Upper lobe of right lung (tissue), 1 donor: ENCODE data around the gene PPP6R3. TPM values are rescaled to one million over a fixed set of nuclear protein-coding genes. Genes with fewer than 3 reads are reported as not detected.
A peak's percentile ranks its signal among the peaks of the same experiment; 100 is the strongest.

ENCODE experiments used
- ATAC-seq: fragments of 200-7000 bp; cut with Tn5 transposase; one replicate; pipeline ENCODE4 v1.9.1; 2020; ENCODE audit warnings: mild to moderate bottlenecking, moderate library complexity
- DNase-seq: peaks from one replicate; pipeline ENCODE4 v3.0.0-alpha.2; 2020
- H3K27ac ChIP-seq: fragments of 200-600 bp; one replicate; pipeline ENCODE4 v1.8.0; 2022
- H3K27me3 ChIP-seq: fragments of 200-600 bp; one replicate; pipeline ENCODE4 v1.8.0; 2022; ENCODE audit warnings: mild to moderate bottlenecking
- H3K36me3 ChIP-seq: fragments of 200-600 bp; one replicate; pipeline ENCODE4 v1.8.0; 2022
- H3K4me1 ChIP-seq: fragments of 200-600 bp; one replicate; pipeline ENCODE4 v1.8.0; 2022
- H3K4me3 ChIP-seq: fragments of 200-600 bp; one replicate; pipeline ENCODE4 v1.8.0; 2022; ENCODE audit warnings: mild to moderate bottlenecking
- H3K9me3 ChIP-seq: fragments of 200-600 bp; one replicate; pipeline ENCODE4 v1.8.0; 2022
- CTCF ChIP-seq: fragments of 200-600 bp; IDR thresholded peaks from one replicate; pipeline ENCODE4 v1.8.0; 2022; ENCODE audit warnings: antibody characterized with exemption
- intact Hi-C: fragments of 100-400 bp; cut with DNase I; formaldehyde crosslinking; loops from one replicate; pipeline ENCODE4 v1.11.0; 2022
- total RNA-seq: library from RNA; stranded (reverse); fragmentation: NEBNext Ultra II Directional; extraction: Animal tissue kit (Norgen Biotek cat#: 25700); gene quantifications from one replicate; pipeline ENCODE4 v1.2.1, GENCODE V29; 2021
- donor health status: DM: no; HTN: yes; CAD: no; lungs with severe emphysema.

The PPP6R3 gene
- total RNA-seq, 1 donor from 2014 or later, result 93.2 TPM

- no peak overlapping the region for H3K27ac ChIP-seq
- H3K4me3 ChIP-seq, result no peak overlapping the region
- intact Hi-C loops, result no loop called here
- DNase-seq (no peak), ATAC-seq (peak; percentile 25)
- no peaks in the 10 kb centered on the region for H3K27me3 ChIP-seq
- no peaks in the 10 kb centered on the region for H3K9me3 ChIP-seq
- H3K4me1 ChIP-seq, result peaks cover 23% of the 10 kb centered on the region
- TF ChIP-seq CTCF, result no peak
- peaks cover 53% of the 10 kb centered on the region for H3K36me3 ChIP-seq
Measured at GRCh38 chr11:68541116-68541515, 80.6 kb downstream of the PPP6R3 start.

- Histone ChIP-seq H3K27me3 (no peaks in the 10 kb centered on the region), H3K9me3 (no peaks in the 10 kb centered on the region), H3K36me3 (peaks cover 62% of the 10 kb centered on the region), H3K27ac (no peak overlapping the region), H3K4me1 (peaks cover 24% of the 10 kb centered on the region), H3K4me3 (no peak overlapping the region)
- ATAC-seq (peak; percentile 83), DNase-seq (no peak)
- intact Hi-C loops, result no loop called here
- TF ChIP-seq CTCF, result no peak
Measured at GRCh38 chr11:68541991-68542390, 81.4 kb downstream of the PPP6R3 start.

GRCh38 chr11:68542617-68543016 lies 82.1 kb downstream of the PPP6R3 start:
- H3K27ac ChIP-seq, result no peak overlapping the region
- no peak for DNase-seq
- H3K9me3 ChIP-seq, result no peaks in the 10 kb centered on the region
- H3K27me3 ChIP-seq, result no peaks in the 10 kb centered on the region
- TF ChIP-seq CTCF, result no peak
- H3K4me1 ChIP-seq, result peaks cover 24% of the 10 kb centered on the region
- peaks cover 64% of the 10 kb centered on the region for H3K36me3 ChIP-seq
- no peak for ATAC-seq
- intact Hi-C loops, result no loop called here
- H3K4me3 ChIP-seq, result no peak overlapping the region

- Histone ChIP-seq H3K4me1 (peaks cover 24% of the 10 kb centered on the region), H3K27ac (no peak overlapping the region), H3K4me3 (no peak overlapping the region), H3K36me3 (peaks cover 65% of the 10 kb centered on the region), H3K9me3 (no peaks in the 10 kb centered on the region), H3K27me3 (no peaks in the 10 kb centered on the region)
- ATAC-seq (no peak), DNase-seq (no peak)
- no peak for TF ChIP-seq CTCF
- intact Hi-C loops, result no loop called here
Measured at GRCh38 chr11:68543594-68543993, 83.0 kb downstream of the PPP6R3 start.

GRCh38 chr11:68545347-68545746 lies 84.8 kb downstream of the PPP6R3 start:
- peaks cover 40% of the 10 kb centered on the region for H3K4me1 ChIP-seq
- H3K36me3 ChIP-seq, result peaks cover 66% of the 10 kb centered on the region

More at GRCh38 chr11:68545347-68545746, 84.8 kb downstream of the PPP6R3 start:
- Histone ChIP-seq H3K4me3 (no peak overlapping the region), H3K9me3 (no peaks in the 10 kb centered on the region), H3K27ac (no peak overlapping the region), H3K27me3 (no peaks in the 10 kb centered on the region)
- intact Hi-C loops, result no loop called here
- ATAC-seq (no peak), DNase-seq (no peak)
- TF ChIP-seq CTCF, result no peak
